Cardiac septum (tissue), 1 donor: Measurements from ENCODE around the gene TIMM10. TPM values are rescaled to one million over a fixed set of nuclear protein-coding genes. Genes with fewer than 3 reads are reported as not detected.

Experiments used
- DNase-seq: peaks from one replicate; pipeline ENCODE4 v3.0.0-alpha.2; 2020; ENCODE audit warnings: low spot score
- intact Hi-C: fragments of 100-400 bp; cut with DNase I; formaldehyde crosslinking; loops from one replicate; pipeline ENCODE4 v1.14.0; 2022
- total RNA-seq: library from RNA; stranded (reverse); fragmentation: NEBNext Ultra II Directional; extraction: Animal tissue kit (Norgen Biotek cat#: 25700); gene quantifications from one replicate; pipeline ENCODE4 v1.2.1, GENCODE V29; 2021
- donor health status: DM: no; HTN: no; CAD: no.

TIMM10 gene
- total RNA-seq, 1 donor from 2014 or later: 71.6 TPM

GRCh38 chr11:57511741-57512430, 18.7 kb downstream of the TIMM10 start:
- intact Hi-C loops: no loop called here
- no peak for DNase-seq

- DNase-seq: no peak
These were observed 22.0 kb downstream of the TIMM10 start for GRCh38 chr11:57508341-57509170.

GRCh38 chr11:57506522-57506921, 24.0 kb downstream of the TIMM10 start:
- intact Hi-C loops: no loop called here

More at GRCh38 chr11:57508341-57509170, 22.0 kb downstream of the TIMM10 start:
- intact Hi-C loops: no loop called here

GRCh38 chr11:57504511-57504910, 26.0 kb downstream of the TIMM10 start:
- intact Hi-C loops: no loop called here
- DNase-seq: no peak

More at GRCh38 chr11:57506522-57506921, 24.0 kb downstream of the TIMM10 start:
- DNase-seq: no peak

- DNase-seq: no peak
- intact Hi-C loops: no loop called here
These were observed 27.7 kb downstream of the TIMM10 start for GRCh38 chr11:57502870-57503269.

GRCh38 chr11:57502376-57502775, 28.2 kb downstream of the TIMM10 start:
- intact Hi-C loops: no loop called here
- no peak for DNase-seq

DNA sequence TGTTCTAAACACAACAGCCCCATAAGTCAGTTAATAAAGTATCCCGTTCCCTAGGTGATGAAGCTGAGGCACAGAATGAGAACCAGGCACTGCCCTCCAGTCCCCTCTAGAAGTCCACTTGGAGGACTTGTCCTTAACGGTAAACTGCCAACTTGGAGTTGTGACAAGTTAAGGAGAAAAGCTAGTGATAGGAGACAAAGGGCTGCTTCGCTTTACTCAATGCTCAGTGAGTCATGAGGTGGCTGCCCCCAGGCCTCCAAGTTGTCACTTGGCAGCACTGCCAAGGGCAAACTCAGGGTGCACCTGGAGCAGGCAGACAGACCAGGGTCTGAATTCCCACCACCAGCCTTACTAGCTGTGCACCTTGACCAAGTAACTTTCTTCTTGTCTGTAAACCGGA, 28.6 kb downstream of the TIMM10 start:
- no peak for DNase-seq

DNA sequence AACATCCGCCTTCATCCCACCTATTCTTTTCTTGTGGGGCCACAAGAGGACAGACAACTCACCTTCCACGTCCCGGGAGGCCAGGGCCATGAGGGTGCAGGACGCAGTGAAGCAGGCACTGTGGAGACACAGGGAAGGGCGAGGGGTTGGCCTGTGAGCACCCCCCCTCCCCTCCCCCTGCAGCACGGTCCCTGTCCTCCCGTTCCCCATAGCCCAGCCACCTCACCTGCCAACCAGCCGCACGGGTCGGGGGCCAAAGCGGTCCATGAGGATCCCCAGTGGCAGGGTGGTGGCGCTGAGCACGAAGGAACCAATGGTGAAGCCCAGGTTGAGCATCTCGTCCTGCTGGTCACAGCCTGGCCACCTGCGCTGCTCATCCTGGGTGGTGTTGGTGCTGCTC, 29.6 kb downstream of the TIMM10 start:
- intact Hi-C loops: no loop called here
- DNase-seq: no peak

More for the DNA sequence above, 28.6 kb downstream of the TIMM10 start:
- intact Hi-C loops: no loop called here

GRCh38 chr11:57500515-57500914, 30.0 kb downstream of the TIMM10 start:
- DNase-seq: no peak
- intact Hi-C loops: no loop called here

DNA sequence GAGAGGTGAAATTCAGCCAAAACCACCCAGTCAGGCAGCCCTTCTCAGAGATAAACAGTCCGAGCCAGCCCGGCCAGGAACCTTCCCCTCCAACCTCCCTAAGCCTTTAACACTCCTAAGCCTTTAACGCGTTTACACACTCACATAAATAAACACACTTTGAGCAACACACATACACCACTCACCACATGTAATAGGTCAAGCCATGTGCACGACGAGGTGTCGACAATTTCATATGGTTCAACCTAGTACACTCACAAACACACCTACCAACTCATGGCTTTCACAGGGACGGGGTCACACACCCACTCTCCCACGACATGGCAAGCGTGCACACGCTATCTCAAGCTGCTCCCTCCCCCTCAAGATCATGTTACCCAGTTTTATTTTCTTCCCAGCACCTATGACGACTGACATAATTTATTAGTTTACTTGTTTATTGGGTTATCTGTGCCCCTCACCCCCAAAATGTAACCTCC, 30.5 kb downstream of the TIMM10 start:
- DNase-seq: no peak
- intact Hi-C loops: loop anchor here (10.0 kb wide), 1 partner anchor 145 kb away; the partner anchor contains the start of gene YPEL4

DNA sequence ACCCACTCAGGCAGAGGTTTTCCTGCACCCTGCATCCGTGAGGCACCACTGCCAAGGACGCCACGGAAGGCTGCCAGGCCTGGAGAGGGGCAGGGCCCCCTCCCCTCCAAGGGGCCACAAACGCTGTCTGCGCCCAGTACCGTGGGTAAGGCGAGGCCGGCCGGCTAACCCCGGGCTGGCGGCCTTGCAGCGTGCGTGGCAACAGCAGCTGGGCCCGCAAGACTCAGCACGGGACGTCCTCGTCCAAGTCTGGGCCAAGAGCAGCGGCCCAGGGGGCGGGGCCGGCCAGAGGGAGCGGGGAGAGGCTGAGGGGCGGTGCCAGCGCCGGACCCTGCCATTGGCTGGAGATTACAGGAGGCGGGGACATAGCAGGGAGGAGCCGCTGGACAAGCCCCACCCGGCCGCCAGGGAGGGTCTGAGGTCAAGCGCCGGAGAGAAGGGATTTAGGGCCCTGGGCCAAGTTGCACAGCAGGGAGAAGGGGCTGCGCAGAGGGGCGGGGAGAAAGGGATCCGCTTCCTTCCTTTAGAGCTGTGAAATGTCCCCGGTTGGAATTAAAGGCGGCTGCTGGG, 31.1 kb downstream of the TIMM10 start:
- intact Hi-C loops: loop anchor here (10.0 kb wide), 1 partner anchor 145 kb away; the partner anchor contains the start of gene YPEL4
- peak; percentile 99 for DNase-seq

DNA sequence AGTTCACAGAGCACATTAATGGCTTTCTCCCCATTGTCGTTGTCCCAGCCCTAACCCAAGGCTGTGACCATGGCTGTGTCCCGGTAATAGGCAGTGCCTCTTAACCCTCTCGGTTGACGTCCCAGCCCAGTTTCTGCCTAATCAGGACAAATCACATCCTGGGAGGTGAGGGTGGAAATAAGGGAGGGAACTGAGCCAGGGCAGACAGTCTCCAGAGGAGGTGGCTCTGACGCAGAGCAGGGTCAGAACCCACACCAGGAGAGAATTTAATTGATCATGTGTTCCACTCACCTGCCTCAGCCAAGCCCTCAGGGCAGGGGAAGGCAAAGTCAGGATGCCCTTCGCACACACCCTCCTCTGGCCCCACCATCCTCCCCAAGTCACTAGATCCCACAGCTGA, 32.0 kb downstream of the TIMM10 start:
- intact Hi-C loops: loop anchor here (10.0 kb wide), 1 partner anchor 146 kb away; the partner anchor contains the start of gene YPEL4
- DNase-seq: no peak

DNA sequence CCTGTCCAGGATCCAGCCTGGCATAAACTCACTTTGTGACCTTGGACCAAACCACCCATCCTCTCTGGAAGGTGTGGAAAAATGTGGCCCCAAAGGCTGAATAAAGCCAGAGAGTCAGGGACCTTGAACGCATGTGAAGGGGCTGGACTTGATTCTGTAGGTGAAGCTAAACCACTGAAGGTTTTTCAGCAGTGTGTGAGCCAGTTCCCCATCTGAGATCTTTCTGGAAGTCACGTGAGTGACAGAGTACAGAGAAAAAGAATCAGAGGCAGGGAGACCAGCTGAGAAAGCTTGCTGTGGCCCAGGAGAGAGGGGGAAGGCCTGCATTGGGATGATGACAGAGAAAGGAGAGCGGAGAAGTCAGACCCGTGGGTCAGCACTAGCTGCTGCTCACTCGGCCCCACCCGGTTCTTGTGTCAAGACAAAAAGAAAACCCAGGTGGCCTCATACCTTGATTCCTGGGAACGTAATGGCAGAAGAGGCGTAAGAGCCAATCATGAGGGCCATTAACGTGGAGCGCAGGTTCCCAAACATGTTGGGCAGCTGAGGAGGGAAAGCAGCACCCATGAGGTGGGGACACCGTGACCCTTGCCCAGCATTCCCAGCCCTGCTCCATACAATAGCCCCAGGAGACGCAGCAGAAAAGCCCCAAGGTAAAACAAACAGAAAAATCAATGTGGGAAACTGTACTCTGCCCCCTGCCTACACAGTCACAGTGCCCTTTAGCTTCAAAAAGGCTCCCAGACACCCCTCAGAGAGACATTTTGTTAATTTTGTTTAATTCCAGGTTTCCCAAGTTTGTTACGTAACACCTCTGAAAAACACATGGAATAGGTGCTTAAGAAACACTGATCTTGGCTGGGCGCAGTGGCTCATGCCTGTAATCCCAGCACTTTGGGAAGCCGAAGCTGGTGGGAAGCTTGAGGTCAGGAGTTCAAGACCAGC, 33.0 kb downstream of the TIMM10 start:
- no peak for DNase-seq
- intact Hi-C loops: loop anchor here (10.0 kb wide), 1 partner anchor 147 kb away; the partner anchor contains the start of gene YPEL4

- intact Hi-C loops: loop anchor here (10.0 kb wide), 1 partner anchor 149 kb away; the partner anchor contains the start of gene YPEL4
- DNase-seq: no peak
These were observed 34.3 kb downstream of the TIMM10 start for GRCh38 chr11:57496109-57496820.

DNA sequence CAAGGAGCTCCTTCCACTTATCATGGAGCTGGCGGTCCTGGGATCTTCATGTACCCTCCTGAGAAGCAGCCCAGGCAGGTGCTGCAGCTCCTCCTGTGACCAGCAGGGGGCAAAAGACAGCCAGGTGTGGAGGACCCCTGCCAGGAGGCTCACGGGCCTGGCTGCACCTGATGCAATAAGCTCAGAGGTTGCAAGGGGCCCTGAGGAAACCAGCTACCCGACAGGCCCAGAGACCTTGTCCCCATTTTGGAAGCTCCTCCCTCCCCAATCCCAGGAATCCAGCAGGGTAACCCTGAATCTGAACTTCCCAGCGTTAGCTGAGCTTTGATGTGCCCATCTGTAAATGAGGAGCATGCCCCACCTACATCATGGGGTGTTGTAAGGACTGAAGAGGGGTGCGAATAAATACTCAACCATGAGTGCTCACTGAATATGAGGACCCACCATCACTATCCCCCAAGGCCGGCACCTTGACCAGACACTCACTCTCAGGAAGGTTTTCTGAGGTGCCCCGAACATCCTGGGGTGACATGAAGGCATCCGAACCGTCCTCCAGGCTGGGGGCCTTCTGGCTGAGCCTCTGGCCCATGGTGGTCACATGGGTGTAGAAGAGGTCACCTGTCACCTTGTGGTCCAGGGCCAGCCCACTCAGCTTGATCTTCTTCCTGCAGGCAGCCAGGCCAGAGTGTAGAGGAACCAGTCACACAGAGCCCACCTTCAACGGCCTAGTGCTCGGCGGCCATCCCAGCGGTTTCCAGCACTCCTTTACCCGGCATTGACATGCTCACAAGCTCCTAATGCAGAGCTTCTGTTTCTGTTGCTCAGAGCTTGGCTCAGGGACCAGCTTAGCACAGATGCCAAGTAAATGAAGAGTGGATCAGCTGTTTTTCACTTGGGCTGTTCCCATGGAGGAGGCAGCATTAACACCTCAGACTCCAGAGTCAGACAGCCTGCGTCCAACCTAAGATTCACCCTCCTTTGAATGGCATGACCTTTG, 36.7 kb downstream of the TIMM10 start:
- no peak for DNase-seq

DNA sequence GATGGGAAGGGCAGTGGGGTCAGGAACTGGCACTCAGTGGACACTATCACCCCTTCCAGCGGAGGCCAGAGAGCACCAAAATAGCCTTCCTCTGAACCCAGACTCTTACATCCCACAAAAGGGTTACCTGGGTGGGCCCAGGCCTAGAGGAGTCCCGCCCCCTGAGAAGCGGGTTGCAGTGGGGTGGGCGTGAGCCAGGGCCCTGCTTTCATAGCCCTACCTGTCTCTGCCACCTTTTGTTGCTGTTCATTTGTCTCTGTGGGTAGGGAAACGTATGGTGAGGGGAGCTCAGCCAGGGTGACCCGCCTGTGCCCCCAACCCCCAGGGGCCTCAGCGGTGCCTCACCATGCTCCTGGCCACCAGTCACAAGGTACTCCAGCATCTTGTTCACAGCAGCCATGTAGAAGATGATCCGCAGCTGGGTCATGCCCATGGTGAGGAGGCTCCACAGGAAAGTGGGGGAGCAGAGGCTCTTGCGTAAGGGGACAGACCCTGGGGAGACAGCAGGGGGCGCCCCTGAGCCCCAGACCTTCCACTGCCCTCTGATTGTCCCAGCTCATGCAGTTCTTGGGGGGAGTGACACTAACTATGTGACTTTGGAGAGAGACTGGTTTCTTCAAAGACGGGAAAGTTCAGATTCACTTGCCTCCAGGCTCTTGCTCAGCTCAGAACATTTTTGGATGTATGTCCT, 39.0 kb downstream of the TIMM10 start:
- intact Hi-C loops: loop anchor here (10.0 kb wide), 1 partner anchor 153 kb away; the partner anchor contains the start of gene YPEL4
- no peak for DNase-seq

More for the DNA sequence above, 36.7 kb downstream of the TIMM10 start:
- intact Hi-C loops: loop anchor here (1.0 to 10.0 kb wide), 2 partner anchors 33 to 151 kb away; partner anchors contain the start of gene YPEL4
